OCI-LY3 (cell line): ENCODE results near the gene SPRY4.

Experiments used
- EZH2phosphoT487 ChIP-seq: fragments of 200-600 bp; shearing (Covaris generic); IDR thresholded peaks from 2 replicates; pipeline ENCODE4 v1.6.1; 2018; ENCODE audit warnings: antibody characterized with exemption, mixed run types, low read depth
- TF ChIP-seq, protein P1 (sequence below): fragments of 200-600, 300-600 bp; sonication (generic); IDR thresholded peaks from 2 replicates; pipeline ENCODE4 v1.5.1; 2014; ENCODE audit warnings: antibody characterized with exemption, low read length, low read depth

DNA sequence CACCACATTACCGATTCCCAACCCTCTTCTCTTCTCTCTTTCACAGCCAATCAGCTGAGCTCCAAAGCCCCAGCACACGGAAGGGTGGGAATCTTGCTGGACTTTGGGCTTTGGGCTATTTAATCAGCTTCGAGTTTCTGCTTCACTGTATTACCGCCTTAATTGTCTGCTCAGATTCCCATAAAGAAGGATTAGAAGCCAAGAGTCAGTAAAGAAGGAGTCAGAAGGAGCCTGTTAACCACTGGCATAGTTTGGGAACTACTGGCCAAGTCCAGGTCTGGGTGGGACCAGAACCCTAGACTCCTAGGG is 4.4 kb downstream of the SPRY4 start:
- TF ChIP-seq, protein P1, sequence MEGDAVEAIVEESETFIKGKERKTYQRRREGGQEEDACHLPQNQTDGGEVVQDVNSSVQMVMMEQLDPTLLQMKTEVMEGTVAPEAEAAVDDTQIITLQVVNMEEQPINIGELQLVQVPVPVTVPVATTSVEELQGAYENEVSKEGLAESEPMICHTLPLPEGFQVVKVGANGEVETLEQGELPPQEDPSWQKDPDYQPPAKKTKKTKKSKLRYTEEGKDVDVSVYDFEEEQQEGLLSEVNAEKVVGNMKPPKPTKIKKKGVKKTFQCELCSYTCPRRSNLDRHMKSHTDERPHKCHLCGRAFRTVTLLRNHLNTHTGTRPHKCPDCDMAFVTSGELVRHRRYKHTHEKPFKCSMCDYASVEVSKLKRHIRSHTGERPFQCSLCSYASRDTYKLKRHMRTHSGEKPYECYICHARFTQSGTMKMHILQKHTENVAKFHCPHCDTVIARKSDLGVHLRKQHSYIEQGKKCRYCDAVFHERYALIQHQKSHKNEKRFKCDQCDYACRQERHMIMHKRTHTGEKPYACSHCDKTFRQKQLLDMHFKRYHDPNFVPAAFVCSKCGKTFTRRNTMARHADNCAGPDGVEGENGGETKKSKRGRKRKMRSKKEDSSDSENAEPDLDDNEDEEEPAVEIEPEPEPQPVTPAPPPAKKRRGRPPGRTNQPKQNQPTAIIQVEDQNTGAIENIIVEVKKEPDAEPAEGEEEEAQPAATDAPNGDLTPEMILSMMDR: no peak
- TF ChIP-seq EZH2phosphoT487: no peak
